Psoas muscle (tissue), 8 donors: Measurements from ENCODE around the gene OR13A1. TPM values are rescaled to one million over a fixed set of nuclear protein-coding genes. Genes with fewer than 3 reads are reported as not detected.
"Not testable (repeated sequence)": the region's sequence is repeated elsewhere in the genome, so short reads cannot be mapped to it uniquely, and the experiment has no call there.

Source experiments
- ATAC-seq, 4 donors: fragments of 200-7000 bp; cut with Tn5 transposase; one replicate each; pipeline ENCODE4 v1.9.1; 2020; ENCODE audit warnings: moderate library complexity in 3 of 4, mild to moderate bottlenecking in 2 of 4
- DNase-seq, 2 donors: peaks; one replicate each; pipeline ENCODE4 v3.0.0-alpha.2; 2020
- H3K27ac ChIP-seq: fragments of 200-600 bp; one replicate; pipeline ENCODE4 v1.8.0; 2022
- H3K27me3 ChIP-seq, 3 donors: fragments of 200-600 bp in 1 of 3; one replicate each; pipeline versions ENCODE4 v1.6.1 to v1.8.0; 2013 to 2022; ENCODE audit warnings: low read length in 2 of 3, mild to moderate bottlenecking in 2 of 3, moderate library complexity in 1 of 3; ENCODE audit not compliant: insufficient read depth in 3 of 3
- H3K36me3 ChIP-seq, 2 donors: fragments of 200-600 bp in 1 of 2; one replicate each; pipeline versions ENCODE4 v1.6.1 to v1.8.0; 2013 to 2022; ENCODE audit warnings: low read depth in 1 of 2, mild to moderate bottlenecking in 1 of 2, moderate library complexity in 1 of 2; ENCODE audit not compliant: insufficient read depth in 1 of 2
- H3K4me1 ChIP-seq: fragments of 200-600 bp; one replicate; pipeline ENCODE4 v1.8.0; 2022
- H3K4me3 ChIP-seq: fragments of 200-600 bp; one replicate; pipeline ENCODE4 v1.8.0; 2022; ENCODE audit warnings: mild to moderate bottlenecking
- H3K9me3 ChIP-seq: fragments of 200-600 bp; one replicate; pipeline ENCODE4 v1.8.0; 2022
- WGBS, 3 donors: extraction: QIAGEN DNeasy Blood & Tissue Kit; methylation state at CpG; one replicate each; pipeline versions ENCODE4 v1.1.6 to v1.1.7; 2013; 5-methylcytosine and 5-hydroxymethylcytosine counted together
- intact Hi-C, 2 donors: fragments of 100-400 bp; cut with DNase I; formaldehyde crosslinking; loops; one replicate each; pipeline versions ENCODE4 v1.11.0 to v1.14.2; 2022
- long read RNA-seq, 2 donors: library from polyadenylated mRNA; unstranded; transcript quantifications; one replicate each; pipeline ENCODE4 v2.0.0, GENCODE V29; 2021
- polyA plus RNA-seq, 3 donors: library from polyadenylated mRNA; stranded (reverse); fragments of 200-250 nt; gene quantifications; one replicate each; pipeline ENCODE4 v1.2.3, GENCODE V29; 2013
- total RNA-seq, 4 donors: library from RNA; stranded (reverse); fragmentation: NEBNext Ultra II Directional in 2 of 4; extraction: Animal tissue kit (Norgen Biotek cat#: 25700) in 2 of 4; gene quantifications; one replicate each; pipeline versions ENCODE4 v1.2.1 to v1.2.4, GENCODE V29; 2021 to 2023
- TF ChIP-seq, protein P1 (sequence below): fragments of 200-600 bp; IDR thresholded peaks from one replicate; pipeline ENCODE4 v1.8.0; 2022; ENCODE audit warnings: antibody characterized with exemption
- donor health status: healthy with polysubstance abuse.
- donor health status: DM: no; HTN: no; CAD: no; lungs with moderate emphysema.
- donor health status: Bipolar disorder and iron deficiency.
- donor health status: healthy.
- donor health status: DM: yes; HTN: yes; CAD: no.
- donor health status: DM: no; HTN: no; CAD: no.
- donor health status: DM: no; HTN: no; CAD: no.
- donor health status: DM: yes; HTN: yes; CAD: no.

Gene OR13A1, protein sequence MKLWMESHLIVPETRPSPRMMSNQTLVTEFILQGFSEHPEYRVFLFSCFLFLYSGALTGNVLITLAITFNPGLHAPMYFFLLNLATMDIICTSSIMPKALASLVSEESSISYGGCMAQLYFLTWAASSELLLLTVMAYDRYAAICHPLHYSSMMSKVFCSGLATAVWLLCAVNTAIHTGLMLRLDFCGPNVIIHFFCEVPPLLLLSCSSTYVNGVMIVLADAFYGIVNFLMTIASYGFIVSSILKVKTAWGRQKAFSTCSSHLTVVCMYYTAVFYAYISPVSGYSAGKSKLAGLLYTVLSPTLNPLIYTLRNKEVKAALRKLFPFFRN
- total RNA-seq = not detected
- not detected for polyA plus RNA-seq
- long read RNA-seq, donor 1 = 0 reads
- long read RNA-seq, donor 2 = 0 reads

DNA sequence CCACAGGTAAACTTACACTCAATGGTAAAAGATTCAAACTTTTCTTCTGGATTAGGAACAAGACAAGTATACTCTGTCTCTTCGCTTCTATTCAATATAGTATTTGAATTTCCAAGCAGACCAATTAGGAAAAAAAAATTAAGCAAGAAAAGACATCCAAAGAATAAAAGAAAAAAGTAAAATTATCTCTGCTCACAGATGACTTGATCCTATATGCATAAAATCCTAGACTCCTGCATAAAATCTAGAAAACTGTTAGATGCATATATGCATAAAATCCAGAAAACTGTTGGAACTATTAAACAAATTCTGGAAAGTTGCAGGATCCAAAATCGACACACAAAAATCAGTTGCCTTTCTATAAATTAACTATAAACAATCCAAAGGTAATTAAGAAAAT, at the start of gene OR13A1:
OR13A1 (minus strand) TSS at position 101 of the 400 bp plus-strand sequence. CDS start 11,186 bp downstream, outside the sequence.
- Histone ChIP-seq H3K4me3 (no peak within 1 kb of the TSS), H3K27me3 (no peaks in the 10 kb centered on the region), H3K27ac (no peak within 1 kb of the TSS), H3K36me3 (no peaks in the 10 kb centered on the region), H3K4me1 (no peaks in the 10 kb centered on the region), H3K9me3 (peaks cover 11% of the 10 kb centered on the region)
- WGBS, 3 donors = 76 to 80% (median 80%) methylated on average over 2 of the region's 2 CpGs
- intact Hi-C loops = no loop called here
- DNase-seq (no peak), ATAC-seq (no peak)
- TF ChIP-seq, protein P1, sequence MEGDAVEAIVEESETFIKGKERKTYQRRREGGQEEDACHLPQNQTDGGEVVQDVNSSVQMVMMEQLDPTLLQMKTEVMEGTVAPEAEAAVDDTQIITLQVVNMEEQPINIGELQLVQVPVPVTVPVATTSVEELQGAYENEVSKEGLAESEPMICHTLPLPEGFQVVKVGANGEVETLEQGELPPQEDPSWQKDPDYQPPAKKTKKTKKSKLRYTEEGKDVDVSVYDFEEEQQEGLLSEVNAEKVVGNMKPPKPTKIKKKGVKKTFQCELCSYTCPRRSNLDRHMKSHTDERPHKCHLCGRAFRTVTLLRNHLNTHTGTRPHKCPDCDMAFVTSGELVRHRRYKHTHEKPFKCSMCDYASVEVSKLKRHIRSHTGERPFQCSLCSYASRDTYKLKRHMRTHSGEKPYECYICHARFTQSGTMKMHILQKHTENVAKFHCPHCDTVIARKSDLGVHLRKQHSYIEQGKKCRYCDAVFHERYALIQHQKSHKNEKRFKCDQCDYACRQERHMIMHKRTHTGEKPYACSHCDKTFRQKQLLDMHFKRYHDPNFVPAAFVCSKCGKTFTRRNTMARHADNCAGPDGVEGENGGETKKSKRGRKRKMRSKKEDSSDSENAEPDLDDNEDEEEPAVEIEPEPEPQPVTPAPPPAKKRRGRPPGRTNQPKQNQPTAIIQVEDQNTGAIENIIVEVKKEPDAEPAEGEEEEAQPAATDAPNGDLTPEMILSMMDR = no peak

DNA sequence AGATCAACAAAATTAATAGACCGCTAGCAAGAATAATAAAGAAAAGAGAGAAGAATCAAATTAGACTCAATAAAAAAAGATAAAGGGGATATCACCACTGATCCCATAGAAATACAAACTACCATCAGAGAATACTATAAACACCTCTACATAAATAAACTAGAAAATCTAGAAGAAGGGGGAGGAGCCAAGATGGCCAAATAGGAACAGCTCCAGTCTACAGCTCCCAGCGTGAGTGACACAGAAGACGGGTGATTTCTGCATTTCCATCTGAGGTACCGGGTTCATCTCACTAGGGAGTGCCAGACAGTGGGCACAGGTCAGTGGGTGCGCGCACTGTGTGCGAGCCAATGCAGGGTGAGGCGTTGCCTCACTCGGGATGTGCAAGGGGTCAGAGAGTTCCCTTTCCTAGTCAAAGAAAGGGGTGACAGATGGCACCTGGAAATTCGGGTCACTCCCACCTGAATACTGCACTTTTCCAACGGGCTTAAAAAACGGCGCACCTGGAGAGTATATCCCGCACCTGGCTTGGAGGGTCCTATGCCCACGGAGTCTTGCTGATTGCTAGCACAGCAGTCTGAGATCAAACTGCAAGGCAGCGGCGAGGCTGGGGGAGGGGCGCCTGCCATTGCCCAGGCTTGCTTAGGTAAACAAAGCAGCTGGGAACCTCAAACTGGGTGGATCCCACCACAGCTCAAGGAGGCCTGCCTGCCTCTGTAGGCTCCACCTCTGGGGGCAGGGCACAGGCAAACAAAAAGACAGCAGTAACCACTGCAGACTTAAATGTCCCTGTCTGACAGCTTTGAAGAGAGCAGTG, 46.8 kb upstream of the OR13A1 start:
- WGBS, 3 donors = 55 to 65% (median 55%) methylated on average over 17 to 18 of the region's 18 CpGs
- H3K4me1 ChIP-seq, H3K27ac ChIP-seq, intact Hi-C loops, DNase-seq, H3K27me3 ChIP-seq, ATAC-seq, H3K36me3 ChIP-seq, H3K4me3 ChIP-seq, H3K9me3 ChIP-seq: not testable (repeated sequence)

DNA sequence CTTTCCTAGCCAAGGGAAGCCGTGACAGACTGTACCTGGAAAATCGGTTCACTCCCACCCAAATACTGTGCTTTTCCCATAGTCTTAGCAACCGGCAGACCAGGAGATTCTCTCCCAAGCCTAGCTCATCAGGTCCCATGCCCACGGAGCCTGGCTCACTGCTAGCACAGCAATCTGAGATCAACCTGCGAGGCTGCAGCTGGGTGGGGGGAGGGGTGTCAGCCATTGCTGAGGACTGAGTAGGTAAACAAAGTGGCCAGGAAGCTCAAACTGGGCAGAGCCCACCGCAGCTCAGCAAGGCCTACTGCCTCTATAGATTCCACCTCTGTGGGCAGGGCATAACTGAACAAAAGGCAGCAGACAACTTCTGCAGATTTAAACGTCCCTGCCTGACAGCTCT, 43.6 kb upstream of the OR13A1 start:
- H3K27ac ChIP-seq, intact Hi-C loops, H3K27me3 ChIP-seq, DNase-seq, H3K36me3 ChIP-seq, H3K9me3 ChIP-seq, H3K4me1 ChIP-seq, H3K4me3 ChIP-seq, ATAC-seq: not testable (repeated sequence)
- 61 to 64% (median 63%) methylated on average over 7 of the region's 7 CpGs for WGBS, 3 donors

DNA sequence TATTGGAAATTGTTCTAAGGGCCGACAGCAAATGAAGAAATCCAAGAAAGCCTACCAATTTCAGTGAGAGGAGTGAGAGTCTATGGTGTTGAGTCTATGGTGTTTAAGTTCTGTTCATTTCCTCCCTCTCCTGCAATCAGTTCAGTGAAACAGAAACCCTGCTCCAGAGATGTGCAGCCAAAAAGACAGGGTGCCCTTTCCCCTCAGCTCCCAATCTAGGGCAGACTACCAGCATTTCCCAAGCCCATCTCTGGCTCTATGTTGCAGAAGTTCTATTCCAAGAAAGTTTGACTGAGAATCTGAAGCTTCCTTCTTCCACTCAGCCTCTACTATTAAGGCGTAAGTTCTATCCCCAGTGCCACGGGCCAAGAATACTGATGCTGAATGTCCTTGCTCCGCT, 40.1 kb upstream of the OR13A1 start:
- WGBS, 3 donors = 83 to 86% (median 86%) methylated on average over 4 of the region's 4 CpGs
- DNase-seq (no peak), ATAC-seq (no peak)
- H3K9me3 ChIP-seq = no peaks in the 10 kb centered on the region
- H3K4me3 ChIP-seq = no peak overlapping the region
- H3K36me3 ChIP-seq = no peaks in the 10 kb centered on the region
- H3K27ac ChIP-seq = no peak overlapping the region
- intact Hi-C loops = no loop called here
- H3K27me3 ChIP-seq = no peaks in the 10 kb centered on the region
- TF ChIP-seq, protein P1 = no peak
- H3K4me1 ChIP-seq = no peaks in the 10 kb centered on the region

DNA sequence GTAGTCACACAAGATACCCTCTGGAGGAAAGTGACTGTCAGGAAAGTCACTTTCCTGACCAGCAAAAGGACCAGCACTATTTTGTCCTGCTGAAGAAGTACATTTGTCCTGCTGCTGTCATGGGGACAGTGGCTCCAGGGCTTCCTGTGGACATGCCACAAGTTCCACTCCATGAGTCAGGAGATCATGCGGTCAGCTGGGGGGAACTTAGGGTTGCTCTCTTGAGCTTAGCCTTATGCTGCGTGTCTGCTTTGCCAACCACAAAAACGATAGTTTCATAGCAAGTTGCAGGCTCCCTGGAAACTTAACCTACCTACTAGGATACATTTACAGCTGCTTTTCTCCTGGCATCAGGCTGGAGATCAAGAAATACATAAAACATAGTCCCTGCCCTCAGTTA, 38.9 kb upstream of the OR13A1 start:
- whole genome bisulfite sequencing, 3 donors = 61 to 70% (median 63%) methylated on average over 3 of the region's 3 CpGs
- Histone ChIP-seq H3K9me3 (no peaks in the 10 kb centered on the region), H3K27me3 (no peaks in the 10 kb centered on the region), H3K4me1 (no peaks in the 10 kb centered on the region), H3K4me3 (no peak overlapping the region), H3K36me3 (no peaks in the 10 kb centered on the region), H3K27ac (no peak overlapping the region)
- ATAC-seq = no peak
- TF ChIP-seq, protein P1 = no peak
- intact Hi-C loops = no loop called here
- DNase-seq = peak in 1 of 2 donors; percentile 33
